ENCODE data around the gene KIF3A.

KIF3A gene

DNA sequence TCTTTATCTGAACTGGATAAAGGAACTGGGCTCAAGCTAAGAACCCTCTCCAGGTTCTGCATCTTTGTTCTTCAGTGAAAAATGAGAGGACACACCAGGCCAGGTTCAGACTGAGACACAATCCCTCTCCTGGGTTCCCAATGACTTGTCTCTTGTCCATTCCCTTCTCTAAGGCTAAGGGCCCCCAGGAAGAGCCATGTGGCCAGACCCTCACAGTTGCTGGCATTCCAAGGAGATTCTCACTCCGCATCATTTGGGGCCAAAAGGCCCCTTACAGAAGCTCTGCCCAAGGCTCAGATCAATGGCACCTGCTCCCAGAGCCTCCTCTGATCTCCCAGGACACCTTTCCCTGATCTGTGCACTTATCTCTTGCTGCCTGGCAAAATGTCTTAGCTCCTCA lies 58.6 kb downstream of the KIF3A start:
- no peak for DNase-seq (ENCODE audit: low read depth in 3 of 3)

DNA sequence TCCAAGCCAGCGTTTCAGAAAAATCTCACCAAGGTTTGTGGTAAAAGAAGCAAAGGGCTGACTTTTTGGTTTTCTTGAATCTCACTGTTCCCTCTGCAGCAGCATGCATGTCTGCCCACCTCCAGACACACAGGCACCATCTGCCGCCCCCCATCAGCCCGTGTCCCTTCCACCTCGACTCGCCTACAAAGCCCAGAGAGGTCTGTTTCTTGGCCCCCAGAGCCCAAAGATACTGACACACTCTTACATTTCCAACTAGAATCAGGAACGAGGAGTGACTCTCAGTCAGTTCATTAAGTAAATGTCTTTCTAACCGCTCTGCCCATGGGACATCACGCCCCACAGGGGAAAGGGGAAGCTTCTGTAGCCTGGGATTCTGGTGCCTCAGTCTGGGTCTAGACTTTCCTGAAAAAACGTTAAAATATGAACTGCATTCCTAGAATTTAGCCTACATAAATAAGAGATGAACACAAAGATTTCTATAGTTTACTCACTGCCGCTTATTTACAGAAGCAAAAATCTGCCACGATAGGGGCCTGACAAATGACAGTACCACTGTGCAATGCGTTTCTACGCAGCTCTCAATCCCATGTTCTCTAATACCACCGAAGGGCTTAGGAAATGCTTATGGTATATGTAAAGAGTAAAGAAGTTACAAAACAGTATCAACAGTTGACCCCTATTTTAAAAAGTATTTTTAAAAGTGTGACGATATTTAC lies 59.5 kb downstream of the KIF3A start:
- no peak for DNase-seq (ENCODE audit: low read depth in 3 of 3)

DNA sequence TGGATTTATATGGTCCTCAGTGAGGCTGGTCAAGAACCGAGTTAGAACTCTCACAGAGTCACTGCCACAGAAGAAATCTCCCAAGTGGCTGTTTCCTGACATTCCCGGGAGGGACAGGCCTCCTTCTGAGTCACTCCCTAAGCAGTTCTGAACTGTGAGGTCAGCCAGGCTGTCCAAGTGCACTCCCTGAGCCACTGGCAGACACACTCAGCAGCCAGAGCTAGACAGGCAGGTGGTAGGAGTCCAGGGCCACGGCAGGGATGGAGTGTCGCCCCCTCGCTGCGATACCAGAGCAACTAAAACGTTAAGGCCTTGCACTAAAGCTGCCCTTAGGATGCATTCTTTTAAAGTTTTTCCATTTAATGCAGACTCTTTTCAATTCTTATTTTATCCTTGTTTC lies 60.2 kb downstream of the KIF3A start:
- DNase-seq (ENCODE audit: low read depth in 3 of 3): no peak

DNA sequence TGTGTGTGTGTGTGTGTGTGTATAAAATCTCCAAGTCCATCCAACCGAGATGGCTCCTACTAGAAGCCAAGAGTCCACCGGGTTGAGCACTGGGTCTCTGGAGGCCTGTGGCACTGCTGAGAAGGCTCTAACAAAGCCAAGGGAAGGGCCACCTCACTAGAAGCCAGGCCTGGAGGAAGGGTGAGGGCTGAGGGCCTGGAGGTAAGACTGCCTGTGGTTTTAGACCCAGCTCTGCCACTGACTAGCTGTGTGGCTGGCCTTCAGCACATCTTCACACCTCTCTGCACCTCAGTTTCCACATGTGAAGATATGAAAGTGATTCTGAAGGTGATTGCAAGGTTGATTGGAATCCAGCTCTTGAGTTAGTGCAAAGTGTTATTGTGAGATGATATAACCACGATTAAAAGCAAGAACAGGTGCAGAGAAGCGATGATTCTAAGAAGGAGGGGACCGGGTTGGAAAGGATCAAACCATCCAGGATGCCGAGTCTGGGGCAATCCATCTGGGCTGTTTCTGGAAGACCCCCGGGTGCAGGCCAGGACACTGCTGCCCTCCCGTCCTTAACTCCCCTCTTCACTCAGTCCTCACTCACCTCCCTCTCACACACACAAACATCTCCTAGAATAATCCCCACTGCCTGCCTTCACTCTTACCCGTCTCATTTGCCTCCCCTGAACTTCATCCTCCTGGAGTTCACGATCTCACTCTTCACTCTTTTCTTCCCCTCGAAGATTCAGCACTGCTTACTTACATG lies 61.2 kb downstream of the KIF3A start:
- DNase-seq (ENCODE audit: low read depth in 3 of 3): no peak

DNA sequence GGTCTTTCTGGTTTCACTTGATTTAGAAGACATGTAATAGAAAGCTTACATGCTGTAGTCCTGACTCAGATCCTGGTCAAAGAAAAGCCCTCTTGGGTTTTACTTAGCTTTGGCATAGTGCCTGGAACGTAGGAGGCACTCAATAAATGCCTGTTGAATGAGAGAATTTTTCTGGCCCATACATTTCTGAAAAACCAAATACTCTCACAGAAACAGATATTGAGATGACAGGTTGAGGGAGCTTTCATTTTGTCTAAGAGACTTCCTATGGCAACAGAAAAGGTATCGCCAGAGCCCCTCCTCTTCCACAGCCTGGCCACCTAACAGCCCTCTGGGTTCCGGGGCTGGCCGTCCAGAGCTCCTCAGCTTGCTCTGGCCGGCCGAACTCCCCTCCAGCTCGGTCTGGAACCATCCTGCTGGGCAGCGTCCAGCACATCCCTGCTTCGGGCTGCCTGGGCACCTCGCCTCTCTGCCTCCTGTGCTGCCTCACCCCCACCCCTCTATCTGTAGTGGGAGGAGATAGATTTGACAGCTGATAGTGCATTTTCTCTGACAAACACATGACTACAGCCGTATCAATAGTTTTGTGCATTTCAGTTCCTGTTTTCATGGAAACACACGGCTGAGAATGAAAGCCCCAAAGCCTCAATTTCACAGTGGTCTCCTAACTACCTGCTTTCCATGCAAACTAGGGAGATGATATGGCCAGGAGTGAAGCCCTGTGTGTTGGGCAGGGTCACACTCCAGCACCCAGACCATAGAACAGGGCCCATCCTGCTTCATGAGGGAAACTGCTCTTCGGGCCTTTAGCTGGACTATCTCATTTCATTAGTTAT lies 62.5 kb downstream of the KIF3A start:
- no peak for DNase-seq (ENCODE audit: low read depth in 3 of 3)

DNA sequence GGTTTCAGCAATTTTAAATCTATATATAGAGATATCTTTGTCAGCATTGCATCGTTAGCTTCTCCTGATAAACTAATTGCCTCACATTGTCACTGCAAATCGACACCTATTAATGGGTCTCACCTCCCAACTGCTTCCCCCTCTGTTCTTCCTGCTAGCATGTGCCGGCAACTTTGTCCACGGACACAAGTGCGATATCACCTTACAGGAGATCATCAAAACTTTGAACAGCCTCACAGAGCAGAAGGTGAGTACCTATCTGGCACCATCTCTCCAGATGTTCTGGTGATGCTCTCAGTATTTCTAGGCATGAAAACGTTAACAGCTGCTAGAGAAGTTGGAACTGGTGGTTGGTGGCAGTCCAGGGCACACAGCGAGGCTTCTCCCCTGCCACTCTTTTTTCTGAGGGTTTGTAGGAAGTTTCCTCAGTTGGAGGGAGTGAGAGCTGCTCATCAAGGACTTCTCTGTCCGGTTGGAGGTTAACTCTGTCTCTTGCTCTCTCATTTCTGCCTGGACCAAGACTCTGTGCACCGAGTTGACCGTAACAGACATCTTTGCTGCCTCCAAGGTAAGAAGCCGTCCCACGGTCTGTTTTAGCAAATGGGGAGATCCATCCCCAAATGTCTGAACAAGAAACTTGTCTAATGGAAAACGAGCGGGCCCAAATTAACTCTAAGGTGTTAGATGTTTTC lies 63.3 kb downstream of the KIF3A start, which contains the start of gene IL4:
TSS of gene IL4 (plus strand) at position 51 of the 692 bp plus-strand sequence. CDS start at position 113, 62 bp downstream.
- no peak for DNase-seq (ENCODE audit: low read depth in 3 of 3)

DNA sequence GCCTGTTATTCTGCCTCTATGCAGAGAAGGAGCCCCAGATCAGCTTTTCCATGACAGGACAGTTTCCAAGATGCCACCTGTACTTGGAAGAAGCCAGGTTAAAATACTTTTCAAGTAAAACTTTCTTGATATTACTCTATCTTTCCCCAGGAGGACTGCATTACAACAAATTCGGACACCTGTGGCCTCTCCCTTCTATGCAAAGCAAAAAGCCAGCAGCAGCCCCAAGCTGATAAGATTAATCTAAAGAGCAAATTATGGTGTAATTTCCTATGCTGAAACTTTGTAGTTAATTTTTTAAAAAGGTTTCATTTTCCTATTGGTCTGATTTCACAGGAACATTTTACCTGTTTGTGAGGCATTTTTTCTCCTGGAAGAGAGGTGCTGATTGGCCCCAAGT lies 63.9 kb downstream of the KIF3A start:
- DNase-seq (ENCODE audit: low read depth in 3 of 3): no peak

DNA sequence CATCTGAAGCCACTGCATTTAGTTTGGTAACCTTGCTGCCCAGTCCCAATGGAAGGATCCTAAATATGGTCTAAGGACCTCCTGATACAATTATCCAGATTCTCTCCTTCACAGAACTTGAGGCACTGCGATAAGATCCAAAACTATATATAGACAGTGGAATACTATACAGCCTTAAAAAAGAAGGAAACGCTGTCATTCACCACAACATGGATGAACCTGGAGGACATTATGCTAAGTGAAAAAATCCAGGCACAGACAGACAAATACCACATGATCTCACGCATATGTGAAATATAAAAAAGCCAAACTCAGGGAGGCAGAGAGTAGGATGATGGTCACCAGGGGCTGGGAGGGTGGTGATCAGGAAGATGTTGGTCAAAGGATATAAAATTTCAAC lies 66.3 kb downstream of the KIF3A start:
- no peak for DNase-seq (ENCODE audit: low read depth in 3 of 3)

DNA sequence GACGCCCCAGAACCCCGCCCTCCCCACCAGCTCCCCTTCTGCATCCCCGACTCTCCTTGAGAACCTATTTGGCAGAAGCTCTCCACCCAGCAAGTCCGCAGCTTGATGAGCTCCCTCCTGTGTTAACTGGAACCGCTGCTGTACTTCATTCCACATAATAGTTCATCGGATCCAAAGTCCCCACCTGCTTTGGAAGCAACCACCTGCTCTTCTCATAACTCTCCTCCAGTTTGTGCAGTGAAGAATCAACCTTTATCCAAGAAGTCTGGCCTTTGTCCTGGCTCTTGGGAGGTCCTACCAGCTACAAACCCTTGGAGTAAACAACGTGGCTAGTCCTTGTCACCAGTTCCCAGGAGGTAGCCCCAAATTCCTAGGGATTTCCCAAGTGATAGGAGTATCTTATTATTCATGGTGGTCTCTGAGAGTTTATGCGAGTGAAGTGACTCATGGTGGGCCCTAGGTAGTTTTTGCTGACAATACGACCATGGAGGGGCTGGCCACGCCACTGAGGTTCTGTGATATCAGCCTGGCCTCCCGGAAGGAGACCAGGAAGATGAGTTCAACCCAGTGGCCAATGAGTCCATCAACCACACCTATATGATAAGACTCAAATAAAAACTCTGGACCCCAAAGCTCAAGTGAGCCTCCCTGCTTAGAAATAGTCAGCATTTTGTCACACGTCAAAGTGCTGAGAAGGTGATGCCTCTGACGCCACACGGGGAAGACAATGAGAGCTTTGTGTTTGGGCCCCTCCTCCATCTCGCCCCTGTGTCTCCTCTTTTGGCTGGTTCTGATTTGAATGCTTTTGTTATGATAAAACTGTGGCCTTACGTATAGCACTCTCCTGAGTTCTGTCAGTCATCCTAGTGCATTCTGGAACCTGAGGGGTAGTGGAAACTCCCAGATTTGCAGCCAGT lies 67.1 kb downstream of the KIF3A start:
- DNase-seq (ENCODE audit: low read depth in 3 of 3): no peak

DNA sequence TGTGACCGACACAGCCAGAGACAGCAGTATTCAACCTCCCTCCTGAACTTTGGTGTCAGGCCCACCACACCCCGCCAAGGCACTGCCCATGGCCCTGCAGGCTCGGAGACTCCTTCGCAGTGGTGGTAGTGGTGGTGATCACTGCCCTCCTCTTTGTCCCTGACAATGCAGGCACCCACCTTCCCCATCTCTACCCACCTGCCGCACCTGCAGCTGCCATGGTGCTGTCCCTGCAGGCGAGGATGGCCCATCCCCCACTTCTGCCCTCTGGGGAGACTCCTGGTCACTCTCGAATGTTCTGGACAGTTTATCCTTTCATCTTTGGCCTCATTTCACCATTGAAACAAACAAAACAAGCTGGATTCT lies 67.9 kb downstream of the KIF3A start:
- DNase-seq (ENCODE audit: low read depth in 3 of 3): no peak

DNA sequence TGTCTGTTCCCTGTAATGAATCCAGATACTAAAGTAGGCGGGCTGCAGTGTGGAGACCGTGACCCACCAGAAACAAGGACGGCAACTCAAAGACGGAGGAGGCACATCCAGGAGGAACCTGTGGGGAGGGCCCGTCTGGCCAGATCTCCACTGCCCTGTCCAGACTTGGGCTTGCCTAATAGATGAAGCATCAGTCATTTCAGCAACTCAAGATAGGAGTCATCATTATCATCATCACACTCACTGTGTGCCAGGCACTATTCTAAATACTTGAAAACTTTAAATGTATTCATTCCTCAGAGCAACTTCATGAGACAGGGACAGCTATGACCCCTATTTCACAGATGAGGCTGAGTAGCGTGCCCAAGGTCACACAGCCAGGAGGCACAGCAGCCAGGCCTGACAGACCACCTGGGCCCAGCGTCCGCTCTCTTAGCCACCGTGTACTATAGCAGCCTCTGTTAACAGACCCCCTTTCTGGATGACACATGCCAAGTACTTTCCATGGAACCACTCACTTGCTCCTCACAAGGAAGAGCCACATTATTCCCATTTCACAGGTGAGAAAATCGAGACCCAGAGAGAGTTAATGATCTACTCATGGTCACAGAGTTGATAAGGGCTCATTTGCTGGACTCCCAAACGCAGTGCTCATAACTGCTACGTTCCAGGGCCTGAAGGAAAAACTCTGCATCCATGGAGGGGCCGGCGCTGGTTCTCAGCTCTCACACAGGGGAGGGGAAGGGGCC lies 68.5 kb downstream of the KIF3A start:
- DNase-seq (ENCODE audit: low read depth in 3 of 3): no peak

DNA sequence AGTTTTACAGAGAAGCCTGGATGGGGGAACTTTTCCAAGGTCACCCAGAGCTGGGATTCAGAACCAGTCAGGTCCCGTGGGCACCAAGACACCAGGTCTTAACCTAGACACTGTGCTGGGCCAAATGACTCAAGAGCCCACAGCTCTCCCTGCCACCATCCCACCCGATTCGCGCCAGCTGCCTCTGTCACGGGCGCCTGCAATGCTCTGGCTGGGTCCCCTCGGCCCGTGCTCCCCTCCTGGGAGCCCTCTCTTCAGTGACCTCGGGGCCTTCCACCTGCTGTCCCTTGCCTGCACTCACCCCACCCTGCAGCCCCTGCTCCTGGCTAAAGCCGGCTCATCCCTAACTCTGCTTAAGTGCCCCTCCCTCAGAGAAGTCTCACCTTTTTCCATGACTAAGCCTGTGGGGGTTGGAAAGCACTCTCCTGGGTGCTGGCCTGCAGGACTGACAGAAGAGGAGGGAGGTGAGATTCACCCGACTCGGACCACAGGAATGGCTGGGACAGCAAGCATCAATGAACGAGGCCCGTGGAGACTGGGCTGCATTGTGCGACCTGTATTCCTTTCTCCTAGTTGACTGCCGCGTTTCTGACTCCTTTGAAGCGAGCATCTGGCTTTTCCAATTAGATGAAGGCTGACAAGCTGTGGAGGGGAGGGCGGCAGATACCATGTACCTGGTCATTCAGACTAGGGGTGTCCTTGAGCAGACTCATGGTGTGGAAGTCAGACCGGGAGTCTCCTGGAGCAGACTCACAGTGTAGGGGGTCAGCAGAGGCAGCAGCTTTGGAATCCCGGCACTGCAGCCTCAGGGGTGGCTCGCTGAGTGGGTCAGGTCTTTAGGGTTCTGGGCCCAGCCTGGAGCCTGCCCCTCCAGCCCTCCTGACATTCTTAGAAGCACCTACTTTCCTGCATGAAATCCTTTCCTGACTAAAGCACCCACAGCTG lies 69.3 kb downstream of the KIF3A start:
- no peak for DNase-seq (ENCODE audit: low read depth in 3 of 3)

DNA sequence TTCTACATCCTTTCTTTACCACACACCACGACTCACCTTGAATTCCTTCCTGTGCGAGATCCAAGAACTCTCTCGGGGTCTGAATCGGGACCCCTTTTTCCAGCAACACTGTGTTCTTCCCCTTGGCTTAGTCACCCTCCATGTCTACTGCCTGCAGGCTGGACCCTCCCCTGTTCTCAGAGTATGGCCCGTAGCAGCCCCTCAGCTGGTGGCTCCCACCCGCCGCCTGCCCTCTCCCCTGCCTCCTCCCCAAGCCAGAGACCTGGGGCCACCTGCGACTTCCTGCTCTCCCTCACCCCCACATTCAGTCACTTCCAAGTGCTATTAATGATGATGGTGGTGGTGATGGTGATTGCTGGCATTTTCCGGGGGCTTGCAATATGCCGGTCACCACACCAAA lies 70.0 kb downstream of the KIF3A start:
- DNase-seq (ENCODE audit: low read depth in 3 of 3): no peak

DNA sequence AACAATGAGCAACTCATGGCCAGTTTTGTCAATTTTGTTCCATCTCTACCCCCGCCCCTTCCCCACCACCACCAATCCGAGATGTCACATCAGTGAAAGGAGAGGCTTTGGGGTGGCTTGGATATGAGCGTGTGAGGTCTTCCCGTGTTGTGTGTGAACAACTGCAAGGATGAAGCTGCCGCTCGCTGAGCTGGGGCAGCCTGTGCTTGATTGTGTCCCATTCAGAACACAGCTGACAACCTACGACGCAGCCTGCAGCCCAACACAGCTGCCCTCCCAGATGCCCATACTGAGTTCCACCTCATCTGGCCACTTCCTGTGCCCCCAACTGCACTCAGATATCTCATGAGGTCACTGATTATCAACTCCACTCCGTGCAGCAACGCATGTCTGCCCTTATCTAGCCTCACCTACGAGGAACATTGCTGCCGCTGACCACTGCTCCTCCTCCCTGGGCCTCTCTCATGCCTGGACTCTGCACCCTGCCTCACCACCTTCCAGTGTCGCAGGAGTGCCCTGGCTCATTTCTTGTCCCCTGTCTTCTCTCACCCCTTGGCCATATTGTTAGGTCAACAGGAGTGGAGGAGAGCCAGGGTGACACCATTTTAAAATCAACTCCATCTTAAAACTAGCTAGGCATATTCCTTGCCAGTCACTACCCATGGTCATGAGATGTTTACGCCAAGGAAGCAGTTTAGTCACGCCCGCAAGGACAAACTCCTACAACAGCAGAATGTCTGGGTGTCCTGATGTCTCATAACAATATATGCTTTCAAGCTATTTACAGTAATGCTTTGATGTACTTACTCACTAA lies 70.8 kb downstream of the KIF3A start:
- DNase-seq (ENCODE audit: low read depth in 3 of 3): no peak

DNA sequence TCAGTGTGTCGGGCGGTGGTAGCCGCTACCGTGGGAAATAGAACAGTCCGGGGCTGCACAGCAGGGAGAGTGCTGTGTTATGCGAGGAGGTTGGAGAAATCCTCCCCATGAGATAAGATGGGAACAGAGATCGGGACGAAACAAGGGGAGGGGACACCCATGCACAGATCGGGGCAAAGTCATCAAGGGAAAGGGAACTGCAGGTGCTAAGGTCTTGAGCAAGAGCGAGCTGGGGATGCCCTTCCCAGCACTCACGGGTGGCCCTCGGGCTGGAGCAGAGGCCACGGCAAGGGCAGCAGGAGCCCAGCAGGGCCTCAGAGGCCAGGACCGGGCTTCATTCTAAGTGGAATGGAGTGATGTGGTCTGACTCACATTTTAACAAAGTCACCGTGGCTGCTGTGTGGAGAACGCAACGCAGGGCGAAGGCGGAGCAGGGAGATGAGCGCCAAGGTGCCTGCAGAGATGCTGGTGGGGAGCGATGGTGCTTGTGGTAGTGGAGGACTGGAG lies 71.7 kb downstream of the KIF3A start:
- DNase-seq (ENCODE audit: low read depth in 3 of 3): no peak

DNA sequence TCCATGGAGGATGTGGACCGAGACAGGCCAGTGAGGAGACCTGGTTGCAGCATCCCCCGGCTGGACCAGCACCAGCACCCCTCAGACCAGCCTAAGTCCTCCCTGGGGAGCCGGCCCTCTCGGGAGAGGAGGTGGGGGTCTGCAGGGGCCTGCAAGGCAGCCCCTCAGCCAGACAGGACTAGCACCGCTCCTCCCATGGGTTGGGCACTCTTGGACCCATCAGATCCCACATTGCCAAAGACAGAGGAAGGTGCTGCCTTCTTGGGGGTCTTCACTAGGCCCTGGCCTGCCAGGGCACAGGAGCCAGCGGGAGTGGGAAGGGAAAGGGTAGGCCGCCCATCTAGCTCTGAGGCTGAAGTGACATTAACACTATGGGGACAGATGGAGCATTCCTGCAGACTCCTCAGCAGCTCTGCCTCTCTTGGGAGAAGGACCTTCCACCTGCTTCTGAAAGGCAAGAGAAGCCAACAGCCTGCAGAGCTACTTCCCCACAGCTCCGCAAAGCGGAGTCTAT lies 72.6 kb downstream of the KIF3A start:
- no peak for DNase-seq (ENCODE audit: low read depth in 3 of 3)

All from stimulated activated CD4-positive, alpha-beta T cell treated with anti-CD3 and anti-CD28 coated beads, TNF-alpha, amount 100 ng/mL, for 4 hours (primary cell).